Sigmoid colon (tissue), 4 donors: ENCODE data around the gene ZNF75A.

Experiments
- CTCF ChIP-seq, 4 experiments: fragments of 450-650 bp in 3 of 4; fragments of 200-600 bp in 1 of 4; IDR thresholded peaks; one replicate each; pipeline ENCODE4 v1.5.1; 2016 to 2019; ENCODE audit warnings: antibody characterized with exemption in 4 of 4, mild to moderate bottlenecking in 3 of 4, moderate library complexity in 2 of 4
- POLR2AphosphoS5 ChIP-seq, 4 donors: sonication (generic); formaldehyde crosslinking; IDR thresholded peaks; one replicate each; pipeline ENCODE4 v1.6.1; 2017; ENCODE audit warnings: antibody characterized with exemption in 4 of 4

GRCh38 chr16:3276679-3277078 is 28.6 kb upstream of the ZNF75A start:
- TF ChIP-seq CTCF (IDR thresholded peaks at IDR 0.05) (no peak), POLR2AphosphoS5 (IDR thresholded peaks at IDR 0.05) (no peak)
